Subcutaneous abdominal adipose tissue (tissue), 5 donors: ENCODE data around the gene ZNF497.
"Not testable (repeated sequence)": the region's sequence is repeated elsewhere in the genome, so short reads cannot be mapped to it uniquely, and the experiment has no call there.

Experiments
- H3K27ac ChIP-seq: one replicate; pipeline ENCODE4 v1.7.0; 2013; ENCODE audit warnings: low read depth, mild to moderate bottlenecking, inconsistent platforms, low read length, moderate library complexity
- H3K27me3 ChIP-seq, 5 donors: one replicate each; pipeline ENCODE4 v1.7.0; 2013; ENCODE audit warnings: low read length in 5 of 5, inconsistent platforms in 1 of 5; ENCODE audit not compliant: control insufficient read depth in 5 of 5, insufficient read depth in 4 of 5
- H3K36me3 ChIP-seq, 5 donors: one replicate each; pipeline ENCODE4 v1.7.0; 2013; ENCODE audit warnings: low read length in 5 of 5; ENCODE audit not compliant: control insufficient read depth in 5 of 5, insufficient read depth in 5 of 5
- H3K4me1 ChIP-seq, 5 donors: one replicate each; pipeline ENCODE4 v1.7.0; 2013; ENCODE audit warnings: low read length in 5 of 5, mild to moderate bottlenecking in 3 of 5, moderate library complexity in 1 of 5; ENCODE audit not compliant: control insufficient read depth in 5 of 5, insufficient read depth in 5 of 5
- H3K4me3 ChIP-seq, 5 donors: one replicate each; pipeline ENCODE4 v1.7.0; 2013; ENCODE audit warnings: low read length in 5 of 5, low read depth in 1 of 5
- H3K9ac ChIP-seq, 5 donors: one replicate each; pipeline ENCODE4 v1.7.0; 2013; ENCODE audit warnings: low read length in 5 of 5, mild to moderate bottlenecking in 4 of 5, moderate library complexity in 3 of 5
- H3K9me3 ChIP-seq, 5 donors: one replicate each; pipeline ENCODE4 v1.7.0; 2013; ENCODE audit warnings: low read length in 5 of 5; ENCODE audit not compliant: control insufficient read depth in 5 of 5
- donor health status: healthy.
- donor health status: healthy.
- donor health status: healthy.
- donor health status: healthy.
- donor health status: healthy.

The ZNF497 gene

GRCh38 chr19:58315580-58315979 is 47.0 kb downstream of the ZNF497 start:
- peaks cover 8 to 63% (median 53%) of the 10 kb centered on the region in 5 donors for H3K36me3 ChIP-seq
- peaks cover 0 to 3% (median 0%) of the 10 kb centered on the region in 5 donors for H3K4me1 ChIP-seq
- no peak overlapping the region for H3K27ac ChIP-seq
- no peak overlapping the region for H3K9ac ChIP-seq
- H3K27me3 ChIP-seq: no peaks in the 10 kb centered on the region
- H3K9me3 ChIP-seq: no peaks in the 10 kb centered on the region
- no peak overlapping the region for H3K4me3 ChIP-seq

- Histone ChIP-seq H3K9ac (no peak overlapping the region), H3K4me1 (peaks cover 0 to 7% (median under 1%) of the 10 kb centered on the region in 5 donors), H3K27ac (no peak overlapping the region), H3K36me3 (peaks cover 24 to 69% (median 55%) of the 10 kb centered on the region in 5 donors), H3K27me3 (no peaks in the 10 kb centered on the region), H3K4me3 (no peak overlapping the region), H3K9me3 (no peaks in the 10 kb centered on the region)
Measured at GRCh38 chr19:58311345-58311865, 51.1 kb downstream of the ZNF497 start.

- Histone ChIP-seq H3K4me1 (peaks cover 5 to 15% (median 7%) of the 10 kb centered on the region in 5 donors), H3K36me3 (peaks cover 24 to 61% (median 50%) of the 10 kb centered on the region in 5 donors)
- not testable (repeated sequence) for H3K27me3 ChIP-seq, H3K9ac ChIP-seq, H3K4me3 ChIP-seq, H3K27ac ChIP-seq, H3K9me3 ChIP-seq
Measured at GRCh38 chr19:58310685-58311084, 51.9 kb downstream of the ZNF497 start.

- no peak overlapping the region for H3K27ac ChIP-seq
- H3K4me1 ChIP-seq: peaks cover 10 to 26% (median 16%) of the 10 kb centered on the region in 5 donors
- peaks cover 16 to 35% (median 24%) of the 10 kb centered on the region in 5 donors for H3K36me3 ChIP-seq
- H3K9ac ChIP-seq: no peak overlapping the region
- H3K27me3 ChIP-seq: peaks cover 0 to 3% (median 0%) of the 10 kb centered on the region in 5 donors
- no peak overlapping the region for H3K4me3 ChIP-seq
- no peaks in the 10 kb centered on the region for H3K9me3 ChIP-seq
Measured at GRCh38 chr19:58307736-58308135, 54.8 kb downstream of the ZNF497 start.

GRCh38 chr19:58305932-58306323 is 56.6 kb downstream of the ZNF497 start:
- H3K4me1 ChIP-seq: peaks cover 10 to 26% (median 16%) of the 10 kb centered on the region in 5 donors
- peaks cover 0 to 3% (median 0%) of the 10 kb centered on the region in 5 donors for H3K27me3 ChIP-seq
- H3K9me3 ChIP-seq: no peaks in the 10 kb centered on the region
- peaks cover 12 to 22% (median 16%) of the 10 kb centered on the region in 5 donors for H3K36me3 ChIP-seq
- peak overlapping the region; percentile 89 for H3K27ac ChIP-seq
- peak overlapping the region; percentile 96 to 99 (median 98) for H3K4me3 ChIP-seq
- peak overlapping the region; percentile 82 to 96 (median 92) for H3K9ac ChIP-seq

GRCh38 chr19:58305065-58305931 is 57.3 kb downstream of the ZNF497 start, which contains the start of gene ERVK3-1:
Gene ERVK3-1, plus strand, starts transcription at chr19:58305377. Its CDS starts 6,792 bp downstream, at chr19:58312169.
- Histone ChIP-seq H3K4me1 (peaks cover 10 to 26% (median 16%) of the 10 kb centered on the region in 5 donors), H3K27me3 (peaks cover 0 to 3% (median 0%) of the 10 kb centered on the region in 5 donors), H3K27ac (peak within 1 kb of the TSS; percentile 89), H3K9ac (peak within 1 kb of the TSS; percentile 82 to 96 (median 92)), H3K9me3 (peaks cover 0 to 2% (median 0%) of the 10 kb centered on the region in 5 donors), H3K36me3 (peaks cover 16 to 28% (median 18%) of the 10 kb centered on the region in 5 donors), H3K4me3 (peak within 1 kb of the TSS; percentile 96 to 99 (median 98))

GRCh38 chr19:58304748-58305064 is 57.8 kb downstream of the ZNF497 start:
- Histone ChIP-seq H3K36me3 (peaks cover 16 to 33% (median 23%) of the 10 kb centered on the region in 5 donors), H3K9ac (peak overlapping the region; percentile 17 to 96 (median 87)), H3K9me3 (peaks cover 0 to 6% (median 0%) of the 10 kb centered on the region in 5 donors), H3K27me3 (peaks cover 0 to 3% (median 0%) of the 10 kb centered on the region in 5 donors), H3K4me1 (peaks cover 10 to 26% (median 16%) of the 10 kb centered on the region in 5 donors), H3K27ac (peak overlapping the region; percentile 89), H3K4me3 (peak overlapping the region; percentile 78 to 99 (median 98))
